Measurements from ENCODE around the gene TMEM255B.
"Not testable (repeated sequence)": the region's sequence is repeated elsewhere in the genome, so short reads cannot be mapped to it uniquely, and the experiment has no call there.

The TMEM255B gene

DNA sequence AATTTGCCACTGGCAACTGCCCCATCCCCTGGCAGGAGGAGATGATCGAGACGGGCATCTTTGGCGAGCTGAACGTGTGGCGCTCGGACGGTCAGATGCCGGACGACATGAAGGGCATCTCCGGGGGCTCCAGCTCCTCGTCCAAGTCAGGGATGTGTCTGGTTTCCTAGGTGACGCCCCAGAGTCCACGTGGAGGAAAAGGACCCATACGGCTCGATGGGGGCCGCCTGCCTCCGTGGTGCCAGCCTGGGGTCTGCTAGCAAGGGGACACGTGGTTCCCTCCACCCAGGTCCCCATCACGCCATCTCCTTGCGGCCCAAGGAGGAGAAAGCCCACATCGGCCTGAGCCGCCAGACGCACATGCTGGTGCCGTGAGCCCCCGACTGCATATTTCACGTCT, 23.8 kb upstream of the TMEM255B start:
- no peak for DNase-seq

DNA sequence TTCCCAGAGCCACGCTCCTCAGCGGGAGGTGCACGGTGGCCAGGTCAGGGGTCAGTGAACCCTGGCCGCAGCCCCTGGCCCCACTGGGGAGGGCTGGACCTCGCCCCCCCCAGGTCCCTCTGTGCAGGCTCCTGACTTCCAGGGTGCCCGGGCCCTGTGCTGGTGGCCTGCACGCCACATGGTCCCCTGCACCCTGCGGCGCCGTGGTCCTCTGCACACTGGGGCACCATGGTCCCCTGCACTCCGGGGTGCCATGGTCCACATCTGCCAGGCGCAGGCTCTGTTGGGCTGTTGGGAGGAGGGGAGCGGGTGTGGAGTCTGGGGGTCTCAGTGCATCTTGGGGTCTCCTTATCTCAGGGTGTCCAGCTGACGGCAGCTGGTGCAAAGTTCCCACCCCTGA, 23.3 kb upstream of the TMEM255B start:
- no peak for DNase-seq

GRCh38 chr13:113736258-113736731, 22.7 kb upstream of the TMEM255B start:
- DNase-seq = no peak

DNA sequence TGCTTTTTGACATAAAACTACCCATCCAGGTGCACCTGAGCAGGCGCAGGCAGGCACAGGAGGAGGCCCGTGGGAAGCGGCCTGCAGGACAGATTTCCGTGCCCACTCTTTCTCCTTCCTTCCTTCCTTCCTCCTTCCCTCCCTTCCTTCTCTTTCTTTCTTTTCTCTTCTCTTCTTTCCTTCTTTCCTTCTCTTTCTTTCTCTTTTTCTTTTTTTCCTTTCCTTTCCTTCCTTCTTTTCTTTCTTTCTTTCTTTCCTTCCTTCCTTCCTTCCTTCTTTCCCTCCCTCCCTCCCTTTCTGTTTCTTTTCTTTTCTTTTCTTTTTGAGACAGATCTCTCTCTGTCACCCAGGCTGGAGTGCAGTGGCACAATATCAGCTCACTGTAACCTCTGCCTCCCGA, 21.2 kb upstream of the TMEM255B start:
- no peak for DNase-seq

- DNase-seq = no peak
Observed at GRCh38 chr13:113739527-113740285, 19.3 kb upstream of the TMEM255B start.

DNA sequence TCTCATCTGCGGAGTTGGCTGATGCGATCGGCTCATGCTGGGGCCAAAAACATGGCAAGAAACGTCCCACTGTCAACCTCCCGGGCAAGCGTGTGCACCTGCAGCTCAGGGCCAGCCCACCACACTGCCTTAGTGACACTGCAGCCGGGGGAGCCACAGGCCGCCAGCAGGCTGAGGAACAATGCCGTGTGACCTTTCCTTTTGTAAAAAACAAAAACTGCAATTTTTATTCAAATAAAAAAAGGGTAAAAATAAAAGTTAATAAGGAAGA, 18.8 kb upstream of the TMEM255B start:
- DNase-seq = no peak

GRCh38 chr13:113740661-113741060, 18.4 kb upstream of the TMEM255B start:
- no peak for DNase-seq

GRCh38 chr13:113741191-113741668, 17.8 kb upstream of the TMEM255B start:
- DNase-seq = no peak

DNA sequence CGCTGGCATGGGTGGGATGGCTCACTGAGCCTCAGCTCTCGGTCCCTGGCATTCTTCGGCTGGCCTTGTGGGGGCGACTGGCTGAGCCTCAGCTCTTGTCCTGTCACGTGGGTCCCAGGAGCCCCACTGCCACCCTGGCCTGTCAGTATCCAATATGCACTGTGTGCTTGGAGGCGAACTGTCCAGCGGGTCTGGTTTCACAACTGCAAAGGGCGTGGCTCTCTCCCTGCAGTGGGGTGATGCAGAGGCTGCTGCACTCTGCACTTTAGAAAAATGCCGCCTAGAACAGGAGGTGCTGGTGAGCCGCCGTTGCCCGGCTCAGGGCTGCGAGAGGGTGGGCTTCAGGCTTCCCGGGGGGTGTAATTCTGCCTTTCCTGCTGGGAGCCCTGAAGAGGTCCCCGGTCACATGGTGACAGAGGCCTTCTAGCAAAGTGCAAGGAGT, 17.0 kb upstream of the TMEM255B start:
- DNase-seq = no peak

GRCh38 chr13:113742445-113743120, 16.4 kb upstream of the TMEM255B start:
- no peak for DNase-seq

DNA sequence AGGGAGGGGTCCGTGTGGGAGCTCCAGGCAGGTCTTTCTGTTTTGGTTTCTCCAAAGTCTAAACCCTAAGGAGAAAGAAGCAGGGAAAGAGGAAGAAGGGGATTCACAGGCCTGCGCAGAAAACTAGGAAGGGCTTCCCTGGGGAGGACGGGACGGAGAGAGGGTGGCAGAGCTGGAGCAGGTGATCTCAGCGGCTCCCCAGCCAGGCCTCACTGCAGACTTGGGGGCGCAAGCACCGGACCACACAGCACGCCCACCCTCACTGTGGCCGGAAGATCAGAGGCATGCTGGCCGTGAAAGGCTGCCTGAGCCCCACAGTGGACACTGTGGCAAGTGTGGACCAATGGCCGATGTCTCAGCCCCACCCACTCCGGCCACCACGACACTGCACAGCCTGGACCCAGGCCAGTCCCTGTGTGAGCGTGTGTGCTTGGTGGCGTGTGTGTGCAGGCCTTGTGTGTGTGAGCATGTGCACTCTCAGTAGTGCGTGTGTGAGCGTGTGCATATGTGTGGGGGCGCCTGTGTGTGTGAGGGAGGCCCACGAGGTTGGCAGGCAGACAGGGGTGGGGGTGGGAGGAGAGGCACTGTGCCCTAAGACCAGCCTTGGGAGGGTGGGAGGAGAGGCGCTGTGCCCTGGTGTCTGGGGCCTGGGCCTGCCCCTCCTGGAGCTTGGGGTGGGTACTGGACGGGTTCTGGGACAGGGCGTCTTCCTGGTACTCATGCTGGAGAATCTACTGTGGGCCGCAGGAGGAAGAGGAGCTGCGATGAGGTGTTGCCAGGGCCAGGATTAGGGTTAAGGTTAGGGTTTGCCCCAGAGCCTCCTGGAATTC, 15.4 kb upstream of the TMEM255B start:
- DNase-seq = no peak

DNA sequence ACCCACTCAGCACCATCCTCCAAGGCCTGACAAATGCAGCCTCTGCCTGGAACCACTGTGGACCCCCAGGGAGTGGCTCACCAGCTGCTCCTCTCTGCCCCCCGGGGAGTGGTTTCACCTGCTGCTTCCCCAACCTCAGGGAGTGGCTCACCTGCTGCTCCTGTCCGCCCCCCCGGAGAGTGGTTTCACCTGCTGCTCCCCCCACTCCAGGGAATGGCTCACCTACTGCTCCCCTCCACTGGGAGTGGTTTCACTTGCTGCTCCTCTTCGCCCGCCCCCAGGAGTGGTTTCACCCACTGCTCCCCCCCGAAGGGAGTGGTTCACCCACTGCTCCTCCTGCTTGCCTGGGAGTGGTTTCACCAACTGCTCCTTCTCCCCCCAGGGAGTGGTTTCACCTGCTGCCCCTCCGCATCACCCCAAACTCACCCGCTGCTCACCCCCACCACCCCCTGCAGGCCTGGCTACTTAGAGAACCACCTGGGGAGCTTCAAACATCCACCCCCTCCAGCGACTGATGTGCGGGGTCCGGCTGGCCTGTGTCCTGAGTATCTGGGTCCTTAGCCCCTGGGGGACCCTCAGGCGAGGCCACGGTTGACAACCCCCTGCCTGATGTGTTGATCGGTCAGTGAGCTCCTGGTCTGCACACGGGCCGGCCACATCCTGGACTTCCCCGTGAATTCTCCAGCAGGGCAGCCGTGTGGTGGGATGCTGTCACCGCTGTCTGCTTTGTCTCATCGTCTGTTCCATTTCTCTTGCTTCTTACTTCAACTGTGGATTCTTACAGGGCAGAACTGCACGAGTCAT, 14.6 kb upstream of the TMEM255B start:
- no peak for DNase-seq

- no peak for DNase-seq
Observed at GRCh38 chr13:113745059-113745458, 14.0 kb upstream of the TMEM255B start.

GRCh38 chr13:113745500-113746142, 13.4 kb upstream of the TMEM255B start:
- DNase-seq = not testable (repeated sequence)

DNA sequence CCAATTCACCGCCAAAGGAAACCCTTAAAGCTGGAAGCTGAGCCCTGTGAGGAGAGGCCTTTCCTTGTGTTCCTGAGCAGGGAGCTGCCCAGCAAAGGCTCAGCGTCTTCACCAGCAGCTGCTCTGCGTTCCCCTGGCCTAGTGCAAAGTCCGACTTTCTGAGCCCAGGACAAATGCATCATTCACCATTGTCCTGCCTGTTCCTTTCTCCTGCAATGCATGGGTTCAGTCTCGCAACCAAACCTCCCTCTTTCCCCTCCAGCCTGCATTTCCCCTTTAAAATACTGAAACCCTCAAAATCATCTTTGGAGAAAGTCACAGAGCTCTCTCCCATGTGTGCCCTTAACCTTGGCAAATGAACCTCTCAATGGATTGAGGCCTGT, 12.9 kb upstream of the TMEM255B start:
- DNase-seq = no peak

- no peak for DNase-seq
Observed at GRCh38 chr13:113746671-113747070, 12.4 kb upstream of the TMEM255B start.

GRCh38 chr13:113747291-113747833, 11.7 kb upstream of the TMEM255B start:
- no peak for DNase-seq

DNA sequence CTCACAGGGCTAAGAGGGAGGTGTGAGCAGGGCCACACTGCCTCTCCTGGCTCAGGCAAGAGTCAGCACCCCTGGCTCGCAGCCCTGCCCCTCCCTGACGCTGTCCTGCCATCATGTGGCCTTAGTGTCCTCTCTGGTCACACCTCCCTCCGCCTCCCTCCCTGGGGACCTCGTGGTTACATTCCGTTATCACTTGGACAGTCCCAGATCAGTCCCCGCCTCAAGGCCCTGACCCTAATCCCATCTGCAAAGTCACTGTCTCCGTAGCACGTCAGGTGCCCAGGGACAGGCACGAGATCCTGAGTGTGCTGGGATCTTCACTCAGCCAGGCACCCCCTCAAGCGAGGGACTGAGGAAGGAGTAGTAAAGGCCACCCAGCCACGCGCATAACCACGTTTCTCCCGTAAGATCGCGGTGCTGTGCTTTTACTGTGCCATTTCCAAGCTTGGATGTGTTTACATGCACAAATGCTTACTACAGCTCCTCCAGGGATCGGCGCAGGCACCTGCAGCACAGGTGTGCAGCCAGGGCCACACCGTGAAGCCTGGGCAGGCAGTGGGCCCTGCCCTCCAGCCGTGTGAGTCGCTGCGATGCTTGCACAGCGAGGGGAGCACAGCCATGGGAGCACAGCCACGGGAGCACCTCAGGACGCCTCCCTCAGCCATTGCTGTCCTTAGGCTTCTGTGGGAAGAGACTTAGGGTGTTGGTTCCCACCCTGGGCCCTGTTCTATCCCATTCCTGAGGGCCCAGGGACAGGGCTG, 10.7 kb upstream of the TMEM255B start:
- no peak for DNase-seq

DNA sequence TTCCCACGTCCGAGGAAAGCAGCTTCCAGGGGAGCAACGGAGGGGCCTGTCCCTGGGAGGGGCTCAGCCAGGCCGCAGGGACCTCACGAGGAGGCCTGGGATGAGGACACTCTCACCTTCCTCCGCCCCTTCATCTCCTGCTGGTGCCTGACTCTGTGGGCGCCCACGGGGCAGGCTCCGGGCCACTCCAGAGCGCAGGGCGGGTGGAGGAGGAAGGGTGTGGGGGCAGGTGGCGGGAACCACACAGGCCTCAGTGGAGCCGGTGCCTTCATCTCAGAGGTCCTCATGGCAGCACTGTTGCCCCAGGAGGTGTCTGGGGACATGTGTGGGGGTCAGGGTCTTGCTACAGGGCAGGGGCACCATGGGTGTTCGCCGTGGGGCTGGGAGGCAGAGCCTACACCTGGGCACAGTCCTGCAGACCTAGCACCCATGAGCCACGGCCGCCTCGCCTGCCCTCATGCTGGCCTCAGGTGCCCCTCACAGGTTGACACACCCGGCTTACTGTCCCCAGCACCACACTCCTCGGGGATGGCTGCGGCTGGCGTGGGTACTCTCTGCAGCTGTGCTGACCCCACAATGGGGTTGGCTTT, 10.1 kb upstream of the TMEM255B start:
- no peak for DNase-seq

GRCh38 chr13:113749507-113749906, 9.5 kb upstream of the TMEM255B start:
- no peak for DNase-seq

DNA sequence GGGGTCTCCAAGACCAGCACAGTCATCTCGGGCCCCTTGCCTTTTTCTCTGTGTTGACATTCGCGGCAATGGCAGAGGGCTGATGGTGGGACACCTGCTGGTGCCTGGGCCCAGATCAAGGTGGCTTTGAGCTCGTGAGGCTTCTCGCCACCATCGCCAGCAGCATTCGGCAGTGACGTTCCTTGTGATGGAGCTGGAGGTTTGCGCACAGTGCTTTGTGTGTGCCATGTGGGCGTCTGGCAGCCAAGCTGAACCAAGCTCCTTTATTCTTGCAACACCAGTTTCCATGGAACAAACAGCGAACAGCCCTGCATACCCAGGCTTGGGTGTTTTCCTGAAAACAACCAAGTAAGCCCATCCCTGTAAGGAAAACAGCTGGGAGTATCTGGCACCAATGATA, 9.1 kb upstream of the TMEM255B start:
- DNase-seq = no peak
